Breast epithelium (tissue), 4 donors: ENCODE results near the gene TNIP1. TPM values are rescaled to one million over a fixed set of nuclear protein-coding genes. Genes with fewer than 3 reads are reported as not detected.

ENCODE experiments used
- DNase-seq, 2 donors: peaks; one replicate each; pipeline ENCODE4 v3.0.0-alpha.2; 2019; ENCODE audit warnings: low spot score in 2 of 2
- H3K27ac ChIP-seq, 2 donors: fragments of 200-600 bp; sonication (generic) in 1 of 2; one replicate each; pipeline ENCODE4 v1.5.1; 2016 to 2019; ENCODE audit warnings: mild to moderate bottlenecking in 1 of 2
- H3K27me3 ChIP-seq, 2 donors: fragments of 200-600 bp; sonication (generic) in 1 of 2; one replicate each; pipeline versions ENCODE4 v1.5.1 to v1.6.0; 2017 to 2019; ENCODE audit warnings: control low read depth in 1 of 2, mild to moderate bottlenecking in 1 of 2
- H3K36me3 ChIP-seq: fragments of 200-600 bp; one replicate; pipeline ENCODE4 v1.5.1; 2019
- H3K4me1 ChIP-seq, 2 donors: fragments of 200-600 bp; sonication (generic); one replicate each; pipeline ENCODE4 v1.5.1; 2016 to 2019; ENCODE audit warnings: control low read depth in 1 of 2
- H3K4me3 ChIP-seq, 3 donors: fragments of 200-600 bp; sonication (generic); 1 replicate in 2 of 3; 2 replicates in 1 of 3; pipeline ENCODE4 v1.5.1; 2016 to 2019; ENCODE audit warnings: mild to moderate bottlenecking in 3 of 3, moderate library complexity in 2 of 3
- H3K9me3 ChIP-seq, 2 donors: fragments of 200-600 bp; sonication (generic) in 1 of 2; one replicate each; pipeline ENCODE4 v1.5.1; 2016 to 2019; ENCODE audit warnings: control low read depth in 1 of 2
- POLR2A ChIP-seq: fragments of 450-650 bp; IDR thresholded peaks from one replicate; pipeline ENCODE4 v1.6.1; 2016; ENCODE audit warnings: antibody characterized with exemption, mild to moderate bottlenecking, moderate library complexity
- POLR2AphosphoS5 ChIP-seq, 3 donors: sonication (generic); formaldehyde crosslinking; IDR thresholded peaks; one replicate each; pipeline ENCODE4 v1.6.1; 2017; ENCODE audit warnings: antibody characterized with exemption in 3 of 3
- intact Hi-C: fragments of 100-400 bp; cut with DNase I; formaldehyde crosslinking; loops from one replicate; pipeline ENCODE4 v1.15.1; 2023; ENCODE audit warnings: low total_unique reads
- total RNA-seq, 3 donors: library from RNA; depleted of rRNA; stranded (reverse); fragments of >200 nt; gene quantifications; one replicate each; pipeline ENCODE4 v1.1.0, GENCODE V29; 2016
- TF ChIP-seq, protein P1 (sequence below), 3 donors: fragments of 450-650 bp; IDR thresholded peaks; one replicate each; pipeline ENCODE4 v1.5.1; 2016 to 2017; ENCODE audit warnings: antibody characterized with exemption in 3 of 3, mild to moderate bottlenecking in 3 of 3, moderate library complexity in 3 of 3

The TNIP1 gene
- total RNA-seq, 3 donors from 2014 or later, result 65.3 to 221 (median 91.8) TPM

DNA sequence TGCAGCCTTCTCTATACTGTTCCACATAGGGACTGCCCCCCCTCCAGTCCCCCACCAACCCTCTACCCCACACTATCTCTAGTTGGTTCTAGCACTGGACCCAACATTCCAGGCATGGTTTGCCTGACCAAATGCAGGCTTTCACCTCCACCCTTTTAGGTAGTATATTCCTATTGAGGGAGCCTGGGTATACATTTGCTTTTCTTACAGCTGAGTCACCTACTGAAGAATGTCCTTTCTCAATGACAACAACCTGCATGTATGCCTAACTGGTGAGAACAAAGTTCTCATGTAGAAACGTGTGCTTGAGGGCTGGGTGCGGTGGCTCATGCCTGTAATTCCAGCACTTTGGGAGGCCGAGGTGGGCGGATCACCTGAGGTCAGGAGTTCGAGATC, 8.2 kb downstream of the TNIP1 start:
- no peak for DNase-seq
- H3K4me1 ChIP-seq, result no peaks in the 10 kb centered on the region
- no peak overlapping the region for H3K27ac ChIP-seq
- no peak overlapping the region for H3K4me3 ChIP-seq
- no peaks in the 10 kb centered on the region for H3K27me3 ChIP-seq
- no peaks in the 10 kb centered on the region for H3K9me3 ChIP-seq
- intact Hi-C loops, result no loop called here
- TF ChIP-seq POLR2AphosphoS5 (IDR thresholded peaks at IDR 0.05) (no peak), POLR2A (no peak)
- TF ChIP-seq, protein P1, sequence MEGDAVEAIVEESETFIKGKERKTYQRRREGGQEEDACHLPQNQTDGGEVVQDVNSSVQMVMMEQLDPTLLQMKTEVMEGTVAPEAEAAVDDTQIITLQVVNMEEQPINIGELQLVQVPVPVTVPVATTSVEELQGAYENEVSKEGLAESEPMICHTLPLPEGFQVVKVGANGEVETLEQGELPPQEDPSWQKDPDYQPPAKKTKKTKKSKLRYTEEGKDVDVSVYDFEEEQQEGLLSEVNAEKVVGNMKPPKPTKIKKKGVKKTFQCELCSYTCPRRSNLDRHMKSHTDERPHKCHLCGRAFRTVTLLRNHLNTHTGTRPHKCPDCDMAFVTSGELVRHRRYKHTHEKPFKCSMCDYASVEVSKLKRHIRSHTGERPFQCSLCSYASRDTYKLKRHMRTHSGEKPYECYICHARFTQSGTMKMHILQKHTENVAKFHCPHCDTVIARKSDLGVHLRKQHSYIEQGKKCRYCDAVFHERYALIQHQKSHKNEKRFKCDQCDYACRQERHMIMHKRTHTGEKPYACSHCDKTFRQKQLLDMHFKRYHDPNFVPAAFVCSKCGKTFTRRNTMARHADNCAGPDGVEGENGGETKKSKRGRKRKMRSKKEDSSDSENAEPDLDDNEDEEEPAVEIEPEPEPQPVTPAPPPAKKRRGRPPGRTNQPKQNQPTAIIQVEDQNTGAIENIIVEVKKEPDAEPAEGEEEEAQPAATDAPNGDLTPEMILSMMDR (IDR thresholded peaks at IDR 0.05), result no peak
- no peaks in the 10 kb centered on the region for H3K36me3 ChIP-seq

DNA sequence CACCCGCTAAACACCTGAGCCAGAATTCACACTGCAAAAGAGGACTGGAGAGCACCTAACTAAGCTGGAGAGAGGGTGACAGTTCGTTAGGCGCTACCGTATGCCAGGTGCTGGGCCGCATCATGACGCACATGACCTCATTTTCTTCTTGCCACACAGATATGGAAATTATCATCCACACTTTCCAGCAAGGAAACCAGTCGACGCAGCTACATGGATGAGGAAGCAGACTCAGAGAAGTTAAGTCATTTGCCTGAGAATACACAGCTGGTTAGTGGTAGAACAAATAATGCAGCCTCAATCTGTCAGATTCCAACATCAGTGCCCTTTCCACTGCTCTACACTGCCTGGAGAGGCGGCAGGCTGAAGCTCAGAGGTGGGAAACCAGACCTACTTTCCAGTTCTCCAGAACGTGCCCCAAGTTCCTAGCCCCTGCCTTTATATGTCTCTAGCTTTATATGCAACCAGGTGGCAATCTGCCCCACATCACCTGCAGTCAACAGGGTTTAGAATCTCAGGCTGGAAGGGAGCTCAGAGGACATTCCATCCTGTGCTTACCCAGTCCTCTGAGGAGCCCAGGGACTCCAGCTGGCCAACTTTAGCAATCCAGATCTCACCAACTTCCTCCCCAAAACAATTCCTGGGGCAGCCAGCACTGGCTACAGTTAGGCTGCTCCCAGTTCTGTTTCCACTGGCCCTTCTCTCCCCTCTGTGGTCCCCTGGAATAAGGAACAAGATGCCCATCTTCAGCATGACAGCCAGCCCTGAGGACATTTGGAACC, 8.8 kb downstream of the TNIP1 start:
- no peaks in the 10 kb centered on the region for H3K4me1 ChIP-seq
- intact Hi-C loops, result no loop called here
- H3K27me3 ChIP-seq, result no peaks in the 10 kb centered on the region
- TF ChIP-seq, protein P1 (IDR thresholded peaks at IDR 0.05), result no peak
- no peak for TF ChIP-seq POLR2A
- no peak for TF ChIP-seq POLR2AphosphoS5 (IDR thresholded peaks at IDR 0.05)
- no peak for DNase-seq
- H3K27ac ChIP-seq, result no peak overlapping the region
- no peaks in the 10 kb centered on the region for H3K9me3 ChIP-seq
- no peaks in the 10 kb centered on the region for H3K36me3 ChIP-seq
- H3K4me3 ChIP-seq, result no peak overlapping the region

DNA sequence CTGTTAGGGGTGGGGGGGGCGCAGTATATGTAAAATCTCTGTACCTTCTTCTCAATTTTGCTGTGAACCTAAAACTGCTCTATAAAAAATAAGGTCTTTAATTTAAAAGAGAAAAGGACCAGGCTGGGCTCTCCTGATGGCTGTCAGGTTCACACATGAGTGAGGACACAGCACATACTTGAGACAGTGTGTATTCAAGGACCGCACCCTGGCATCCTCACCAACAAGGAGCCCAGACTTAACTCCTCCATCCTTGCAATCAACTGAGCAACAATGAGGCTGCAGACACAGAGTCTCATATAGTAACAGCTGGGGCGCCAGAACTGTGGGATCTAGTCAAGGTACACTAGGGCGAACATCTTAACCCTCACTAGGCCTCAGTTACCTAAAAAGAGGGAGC, 9.8 kb downstream of the TNIP1 start:
- no peak for DNase-seq
- H3K4me3 ChIP-seq, result no peak overlapping the region
- no peak for TF ChIP-seq POLR2AphosphoS5 (IDR thresholded peaks at IDR 0.05)
- no peak for TF ChIP-seq POLR2A
- TF ChIP-seq, protein P1 (IDR thresholded peaks at IDR 0.05), result no peak
- H3K36me3 ChIP-seq, result no peaks in the 10 kb centered on the region
- H3K9me3 ChIP-seq, result no peaks in the 10 kb centered on the region
- H3K4me1 ChIP-seq, result no peaks in the 10 kb centered on the region
- no peaks in the 10 kb centered on the region for H3K27me3 ChIP-seq
- intact Hi-C loops, result no loop called here
- no peak overlapping the region for H3K27ac ChIP-seq

DNA sequence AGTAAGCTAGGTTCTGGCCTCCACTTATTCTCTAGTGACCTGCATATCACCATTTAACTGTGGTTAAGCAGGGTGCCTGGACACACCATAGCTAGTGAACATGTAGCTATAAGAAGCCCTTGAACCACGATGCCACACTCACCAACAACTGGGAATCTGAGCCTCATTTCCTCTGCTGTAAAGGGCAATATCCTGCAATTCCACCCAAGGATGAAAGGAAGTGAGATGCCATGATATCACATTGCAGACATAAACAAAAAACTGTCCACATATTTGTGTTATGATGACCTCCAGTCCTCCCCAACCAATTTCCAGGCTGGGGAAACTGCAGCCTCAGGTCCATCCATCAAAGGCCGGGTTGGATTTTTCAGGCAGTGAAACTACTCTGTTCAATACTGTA, 10.4 kb downstream of the TNIP1 start:
- no peaks in the 10 kb centered on the region for H3K9me3 ChIP-seq
- no peak overlapping the region for H3K27ac ChIP-seq
- TF ChIP-seq POLR2A, result no peak
- TF ChIP-seq, protein P1 (IDR thresholded peaks at IDR 0.05), result no peak
- TF ChIP-seq POLR2AphosphoS5 (IDR thresholded peaks at IDR 0.05), result no peak
- DNase-seq, result no peak
- no peaks in the 10 kb centered on the region for H3K4me1 ChIP-seq
- intact Hi-C loops, result no loop called here
- H3K4me3 ChIP-seq, result no peak overlapping the region
- H3K36me3 ChIP-seq, result no peaks in the 10 kb centered on the region
- no peaks in the 10 kb centered on the region for H3K27me3 ChIP-seq

DNA sequence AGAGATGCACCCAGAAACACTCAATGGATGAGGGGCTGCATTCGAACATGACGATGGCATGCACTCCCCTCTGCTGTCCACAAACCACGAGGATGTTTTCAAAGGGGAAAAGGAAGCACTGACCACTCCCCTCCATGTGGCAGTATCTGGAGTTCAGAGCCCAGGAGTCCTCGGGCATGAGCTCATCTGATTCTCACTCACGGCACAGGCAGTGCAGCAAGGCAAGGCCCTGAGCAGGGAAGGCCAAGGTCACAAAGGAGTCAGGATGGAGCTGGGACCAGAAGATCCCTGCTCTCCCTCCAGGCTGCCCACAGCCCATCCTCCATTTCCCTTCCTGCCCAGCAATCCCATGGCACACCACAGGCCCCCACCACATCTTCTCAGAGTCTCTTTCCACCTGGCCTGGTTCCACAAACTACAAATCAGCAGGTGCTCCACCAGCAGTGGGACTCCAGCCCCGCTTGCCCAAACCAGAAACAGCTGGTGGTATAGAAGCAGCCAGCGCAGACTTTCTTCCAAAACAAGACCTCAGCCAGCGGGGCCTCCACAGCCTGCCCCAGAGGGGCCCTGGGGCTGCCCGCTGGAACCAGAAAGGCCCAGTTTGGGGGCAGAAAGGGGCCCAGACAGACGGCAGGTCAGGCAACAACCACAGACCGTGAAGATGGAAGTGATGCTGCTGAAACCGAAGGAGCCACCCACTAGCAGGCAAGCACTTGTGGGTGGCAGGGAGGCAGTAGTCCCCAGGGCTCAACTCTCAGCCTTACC, 12.2 kb downstream of the TNIP1 start:
- Histone ChIP-seq H3K27ac (peak overlapping the region; percentile 33 to 66), H3K9me3 (no peaks in the 10 kb centered on the region), H3K27me3 (no peaks in the 10 kb centered on the region), H3K4me3 (no peak overlapping the region), H3K36me3 (no peaks in the 10 kb centered on the region), H3K4me1 (no peaks in the 10 kb centered on the region)
- TF ChIP-seq POLR2AphosphoS5 (IDR thresholded peaks at IDR 0.05), result no peak
- TF ChIP-seq, protein P1 (IDR thresholded peaks at IDR 0.05), result no peak
- TF ChIP-seq POLR2A, result no peak
- intact Hi-C loops, result no loop called here
- DNase-seq, result no peak
